HepG2 (cell line): Measurements from ENCODE around the gene KLF12. TPM values are rescaled to one million over a fixed set of nuclear protein-coding genes. Genes with fewer than 3 reads are reported as not detected.

Source experiments
- ATAC-seq: fragments of 200-7000 bp; cut with Tn5 transposase; 3 replicates; pipeline ENCODE4 v1.9.1; 2020; ENCODE audit warnings: mild to moderate bottlenecking, moderate library complexity
- BruUV-seq: library from RNA; stranded (reverse); fragments of 400-500 nt; replicated peaks from 2 replicates; lab custom pipeline; 2021; lab: Mats Ljungman, UMichigan
- CTCF ChIA-PET: fragments of 300-600 bp; formaldehyde crosslinking; extraction: SDS; loops from one replicate; lab custom pipeline; 2021; ENCODE audit warnings: low total read pairs, inconsistent platforms, low intra/inter-chr PET ratio; lab: Yijun Ruan, JAX
- POLR2A ChIA-PET: fragments of 350-600 bp; sonication (Branson Sonifier 250); formaldehyde crosslinking; loops from one replicate; lab custom pipeline; 2020; ENCODE audit warnings: antibody characterized with exemption, inconsistent platforms; lab: Yijun Ruan, JAX
- DNase-seq: peaks from one replicate; pipeline ENCODE4 v3.0.0-alpha.2; 2015; ENCODE audit warnings: low spot score
- FAIRE-seq: peaks from 3 replicates; lab custom pipeline; 2011; peaks lifted over from hg19 to GRCh38; lab: Jason Lieb, UNC
- H2AFZ ChIP-seq: one replicate; pipeline ENCODE4 v1.6.1; 2011; ENCODE audit warnings: low read length, inconsistent platforms
- H3K27ac ChIP-seq: fragments of 300-600 bp; 3 replicates; pipeline ENCODE4 v1.8.0; 2011; ENCODE audit warnings: mixed run types, mild to moderate bottlenecking, mixed read lengths, low read length, inconsistent platforms; ENCODE audit not compliant: insufficient read depth; ENCODE audit errors: extremely low read length
- H3K27me3 ChIP-seq, 2 experiments: fragments of 200-600 bp in 1 of 2; 2 replicates in 1 of 2; 3 replicates in 1 of 2; pipeline versions ENCODE4 v1.6.0 to v1.8.0; 2011; ENCODE audit warnings: low read length in 2 of 2, mild to moderate bottlenecking in 2 of 2, moderate library complexity in 2 of 2, inconsistent platforms in 1 of 2; ENCODE audit not compliant: insufficient read depth in 2 of 2, control insufficient read depth in 1 of 2
- H3K36me3 ChIP-seq, 2 experiments: fragments of 200-600 bp in 1 of 2; replicated peaks in 1 of 2; 2 replicates in 1 of 2; 3 replicates in 1 of 2; pipeline versions ENCODE4 v1.5.1 to v1.8.0; 2011; ENCODE audit warnings: low read length in 2 of 2, inconsistent platforms in 1 of 2; ENCODE audit not compliant: insufficient read depth in 2 of 2, control insufficient read depth in 1 of 2
- H3K4me1 ChIP-seq: 2 replicates; pipeline ENCODE4 v1.5.1; 2012; ENCODE audit warnings: low read length, inconsistent platforms; ENCODE audit not compliant: insufficient read depth
- H3K4me2 ChIP-seq: 2 replicates; pipeline ENCODE4 v1.6.0; 2011; ENCODE audit warnings: low read depth, low read length, inconsistent platforms
- H3K4me3 ChIP-seq, 3 experiments: fragments of 200-600 bp in 1 of 3; sonication (generic), shearing (Covaris generic) in 1 of 3; replicated peaks in 1 of 3; 2 replicates each; pipeline ENCODE4 v1.5.1; 2011 to 2016; ENCODE audit warnings: low read length in 3 of 3, inconsistent platforms in 2 of 3, low read depth in 2 of 3, mild to moderate bottlenecking in 2 of 3, control low read depth in 1 of 3, mixed read lengths in 1 of 3; ENCODE audit not compliant: insufficient read depth in 1 of 3
- H3K79me2 ChIP-seq: one replicate; pipeline ENCODE4 v1.6.1; 2011; ENCODE audit warnings: low read length, inconsistent platforms; ENCODE audit not compliant: insufficient read depth
- H3K9ac ChIP-seq: 2 replicates; pipeline ENCODE4 v1.6.0; 2011; ENCODE audit warnings: mild to moderate bottlenecking, low read depth, low read length, inconsistent platforms; ENCODE audit not compliant: insufficient read depth
- H3K9me3 ChIP-seq: 2 replicates; pipeline ENCODE4 v1.5.1; 2012; ENCODE audit warnings: mild to moderate bottlenecking, low read length
- H4K20me1 ChIP-seq: 2 replicates; pipeline ENCODE4 v1.6.0; 2011; ENCODE audit warnings: inconsistent platforms, mild to moderate bottlenecking, low read length, moderate library complexity; ENCODE audit not compliant: insufficient read depth
- ASH2L ChIP-seq: fragments of 300-600, 200-600 bp; sonication (generic); IDR thresholded peaks from 2 replicates; pipeline ENCODE4 v1.7.0; 2017; ENCODE audit warnings: low read depth, mild to moderate bottlenecking, moderate library complexity, mixed read lengths, low read length; ENCODE audit not compliant: insufficient read length
- FIP1L1 ChIP-seq: fragments of 200-400 bp; formaldehyde crosslinking; IDR thresholded peaks from 2 replicates; pipeline ENCODE4 v1.6.1; 2018; ENCODE audit warnings: low read depth, mild to moderate bottlenecking, low read length, moderate library complexity, borderline replicate concordance; ENCODE audit not compliant: insufficient read depth
- FOXO1 ChIP-seq: sonication (generic); formaldehyde crosslinking; IDR thresholded peaks from 2 replicates; pipeline ENCODE4 v1.4.0; 2020; ENCODE audit warnings: missing genetic modification reagents
- MEIS2 ChIP-seq: sonication (generic); formaldehyde crosslinking; IDR thresholded peaks from 2 replicates; pipeline ENCODE4 v1.9.0; 2021; ENCODE audit warnings: mild to moderate bottlenecking, missing genetic modification reagents
- YEATS4 ChIP-seq: sonication (generic); formaldehyde crosslinking; IDR thresholded peaks from 2 replicates; pipeline ENCODE4 v1.4.0; 2020; ENCODE audit warnings: missing genetic modification reagents, borderline replicate concordance
- ZBTB20 ChIP-seq: sonication (generic); formaldehyde crosslinking; IDR thresholded peaks from 2 replicates; pipeline ENCODE4 v1.8.1; 2023; ENCODE audit warnings: missing genetic modification reagents, low read depth, mild to moderate bottlenecking, borderline replicate concordance
- ZMYM3 ChIP-seq: sonication (generic); formaldehyde crosslinking; IDR thresholded peaks from 2 replicates; pipeline ENCODE4 v1.5.1; 2020; ENCODE audit warnings: mild to moderate bottlenecking, missing genetic modification reagents
- ZNF331 ChIP-seq: sonication (generic); formaldehyde crosslinking; IDR thresholded peaks from 2 replicates; pipeline ENCODE4 v1.4.0; 2020; ENCODE audit warnings: missing genetic modification reagents
- ZNF563 ChIP-seq: sonication (generic); formaldehyde crosslinking; IDR thresholded peaks from 2 replicates; pipeline ENCODE4 v1.8.0; 2022; ENCODE audit warnings: mild to moderate bottlenecking, moderate library complexity, missing genetic modification reagents
- ZNF737 ChIP-seq: sonication (generic); formaldehyde crosslinking; IDR thresholded peaks from 2 replicates; pipeline ENCODE4 v1.5.0; 2020; ENCODE audit warnings: missing genetic modification reagents, mild to moderate bottlenecking, borderline replicate concordance
- WGBS: methylation state at CpG from one replicate; pipeline ENCODE4 v1.1.6; 2017; ENCODE audit warnings: low lambda C conversion rate; 5-methylcytosine and 5-hydroxymethylcytosine counted together
- in situ Hi-C: cut with HindIII; loops from 2 replicates; pipeline ENCODE4 v1.10.0; 2017; ENCODE audit warnings: low pct_unique_long_range_greater_than_20kb; ENCODE audit not compliant: extremely low pct_ligation_motif_present
- intact Hi-C: fragments of 100-400 bp; cut with micrococcal nuclease; formaldehyde crosslinking; loops from one replicate; pipeline ENCODE4 v1.10.0; 2022; ENCODE audit not compliant: unreplicated experiment
- polyA plus RNA-seq, 8 experiments: library from polyadenylated mRNA; depleted of rRNA in 3 of 8; stranded (reverse) in 7 of 8; unstranded in 1 of 8; fragments of >200 nt; fragmentation: Illumina TruSeq in 4 of 8; extraction: Trizol in 4 of 8; gene quantifications; 2 replicates each; pipeline versions ENCODE4 v1.2.1 to v1.2.3, GENCODE V29; 2011 to 2016; ENCODE audit warnings: low read depth in 4 of 8, missing spikeins in 1 of 8, mixed read lengths in 1 of 8; ENCODE audit not compliant: insufficient read depth in 1 of 8
- total RNA-seq, 5 experiments: library from RNA; depleted of rRNA; stranded (reverse); fragments of >200 nt; fragmentation: Illumina TruSeq; extraction: Trizol; gene quantifications; 2 replicates each; pipeline ENCODE4 v1.2.3, GENCODE V29; 2016; ENCODE audit warnings: low read depth in 1 of 5
- TF ChIP-seq, protein P1 (sequence below): IDR thresholded peaks from 2 replicates; pipeline ENCODE4 v1.6.1; 2012; ENCODE audit warnings: inconsistent platforms
- TF ChIP-seq, protein P2 (sequence below): IDR thresholded peaks from 2 replicates; pipeline ENCODE4 v1.4.0; 2020; ENCODE audit warnings: mild to moderate bottlenecking, missing genetic modification reagents
- TF ChIP-seq, protein P3 (sequence below), 2 experiments: sonication (generic) in 1 of 2; formaldehyde crosslinking in 1 of 2; IDR thresholded peaks; 2 replicates each; pipeline versions ENCODE4 v1.4.0 to v1.6.1; 2016 to 2020; ENCODE audit warnings: borderline replicate concordance in 1 of 2, low read depth in 1 of 2, mild to moderate bottlenecking in 1 of 2, missing genetic modification reagents in 1 of 2

Gene KLF12
- total and polyA plus RNA-seq, 2 of the 13 experiments (the other 11 are each of a cell fraction or from before 2014, with no cell fraction given), result 0.66 to 1.5 TPM

DNA sequence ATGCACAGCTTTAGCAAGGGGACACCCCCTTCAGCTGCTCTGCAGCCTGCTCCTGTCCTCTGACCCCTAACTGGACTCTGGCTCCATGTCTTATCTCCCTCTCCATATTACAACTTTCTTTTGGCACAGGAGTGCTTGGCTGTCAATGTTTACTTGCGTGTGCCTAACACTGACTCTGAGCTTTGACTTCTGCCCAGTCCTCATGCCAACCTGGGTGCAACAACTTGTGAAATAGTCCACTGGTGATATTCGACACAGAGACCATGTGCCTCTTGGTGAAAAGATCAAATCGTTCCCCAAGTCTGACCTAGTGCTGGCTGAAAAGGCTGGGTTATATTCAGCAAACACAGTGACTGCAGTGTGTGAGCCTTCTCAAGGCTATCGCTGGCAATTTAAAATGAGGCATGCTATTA is 34.1 kb upstream of the KLF12 start:
- POLR2A ChIA-PET, result no interaction called here
- peak overlapping the region; percentile 12 for H3K27ac ChIP-seq
- TF ChIP-seq FIP1L1, result no peak
- TF ChIP-seq ZNF331 (CRISPR knock-in tag), result no peak
- no peak for TF ChIP-seq ASH2L
- peak; percentile 65; the same call in 1 of the 2 replicates for TF ChIP-seq FOXO1 (CRISPR knock-in tag)
- peak; percentile 86; the same call in 1 of the 2 replicates for TF ChIP-seq ZNF737 (CRISPR knock-in tag)
- TF ChIP-seq, protein P1, sequence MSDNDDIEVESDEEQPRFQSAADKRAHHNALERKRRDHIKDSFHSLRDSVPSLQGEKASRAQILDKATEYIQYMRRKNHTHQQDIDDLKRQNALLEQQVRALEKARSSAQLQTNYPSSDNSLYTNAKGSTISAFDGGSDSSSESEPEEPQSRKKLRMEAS, result 0 out of 2 replicates have a peak, but pooled peaks have one; percentile 28
- TF ChIP-seq, protein P2, sequence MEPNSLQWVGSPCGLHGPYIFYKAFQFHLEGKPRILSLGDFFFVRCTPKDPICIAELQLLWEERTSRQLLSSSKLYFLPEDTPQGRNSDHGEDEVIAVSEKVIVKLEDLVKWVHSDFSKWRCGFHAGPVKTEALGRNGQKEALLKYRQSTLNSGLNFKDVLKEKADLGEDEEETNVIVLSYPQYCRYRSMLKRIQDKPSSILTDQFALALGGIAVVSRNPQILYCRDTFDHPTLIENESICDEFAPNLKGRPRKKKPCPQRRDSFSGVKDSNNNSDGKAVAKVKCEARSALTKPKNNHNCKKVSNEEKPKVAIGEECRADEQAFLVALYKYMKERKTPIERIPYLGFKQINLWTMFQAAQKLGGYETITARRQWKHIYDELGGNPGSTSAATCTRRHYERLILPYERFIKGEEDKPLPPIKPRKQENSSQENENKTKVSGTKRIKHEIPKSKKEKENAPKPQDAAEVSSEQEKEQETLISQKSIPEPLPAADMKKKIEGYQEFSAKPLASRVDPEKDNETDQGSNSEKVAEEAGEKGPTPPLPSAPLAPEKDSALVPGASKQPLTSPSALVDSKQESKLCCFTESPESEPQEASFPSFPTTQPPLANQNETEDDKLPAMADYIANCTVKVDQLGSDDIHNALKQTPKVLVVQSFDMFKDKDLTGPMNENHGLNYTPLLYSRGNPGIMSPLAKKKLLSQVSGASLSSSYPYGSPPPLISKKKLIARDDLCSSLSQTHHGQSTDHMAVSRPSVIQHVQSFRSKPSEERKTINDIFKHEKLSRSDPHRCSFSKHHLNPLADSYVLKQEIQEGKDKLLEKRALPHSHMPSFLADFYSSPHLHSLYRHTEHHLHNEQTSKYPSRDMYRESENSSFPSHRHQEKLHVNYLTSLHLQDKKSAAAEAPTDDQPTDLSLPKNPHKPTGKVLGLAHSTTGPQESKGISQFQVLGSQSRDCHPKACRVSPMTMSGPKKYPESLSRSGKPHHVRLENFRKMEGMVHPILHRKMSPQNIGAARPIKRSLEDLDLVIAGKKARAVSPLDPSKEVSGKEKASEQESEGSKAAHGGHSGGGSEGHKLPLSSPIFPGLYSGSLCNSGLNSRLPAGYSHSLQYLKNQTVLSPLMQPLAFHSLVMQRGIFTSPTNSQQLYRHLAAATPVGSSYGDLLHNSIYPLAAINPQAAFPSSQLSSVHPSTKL (CRISPR knock-in tag), result 0 out of 2 replicates have a peak, but pooled peaks have one; percentile 48
- TF ChIP-seq ZNF563, result no peak
- no peak for TF ChIP-seq ZBTB20 (CRISPR knock-in tag)
- TF ChIP-seq, protein P3, sequence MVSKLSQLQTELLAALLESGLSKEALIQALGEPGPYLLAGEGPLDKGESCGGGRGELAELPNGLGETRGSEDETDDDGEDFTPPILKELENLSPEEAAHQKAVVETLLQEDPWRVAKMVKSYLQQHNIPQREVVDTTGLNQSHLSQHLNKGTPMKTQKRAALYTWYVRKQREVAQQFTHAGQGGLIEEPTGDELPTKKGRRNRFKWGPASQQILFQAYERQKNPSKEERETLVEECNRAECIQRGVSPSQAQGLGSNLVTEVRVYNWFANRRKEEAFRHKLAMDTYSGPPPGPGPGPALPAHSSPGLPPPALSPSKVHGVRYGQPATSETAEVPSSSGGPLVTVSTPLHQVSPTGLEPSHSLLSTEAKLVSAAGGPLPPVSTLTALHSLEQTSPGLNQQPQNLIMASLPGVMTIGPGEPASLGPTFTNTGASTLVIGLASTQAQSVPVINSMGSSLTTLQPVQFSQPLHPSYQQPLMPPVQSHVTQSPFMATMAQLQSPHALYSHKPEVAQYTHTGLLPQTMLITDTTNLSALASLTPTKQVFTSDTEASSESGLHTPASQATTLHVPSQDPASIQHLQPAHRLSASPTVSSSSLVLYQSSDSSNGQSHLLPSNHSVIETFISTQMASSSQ (IDR thresholded peaks at IDR 0.05; ENCODE audit: low read depth), result 0 out of 2 replicates have a peak, but pooled peaks have one; percentile 18
- TF ChIP-seq, protein P3 (CRISPR knock-in tag; IDR thresholded peaks at IDR 0.05; ENCODE audit: borderline replicate concordance), result 0 out of 2 replicates have a peak, but pooled peaks have one; percentile 20
- TF ChIP-seq YEATS4 (CRISPR knock-in tag), result peak; percentile 38; the same call in 1 of the 2 replicates
- TF ChIP-seq ZMYM3 (CRISPR knock-in tag), result peak; percentile 79
- TF ChIP-seq MEIS2 (CRISPR knock-in tag), result no peak

More for the DNA sequence above, 34.1 kb upstream of the KLF12 start:
- Histone ChIP-seq H3K27me3 (peaks cover 0 to 2% of the 10 kb centered on the region in 2 experiments; a peak in 1 of 5 replicates), H3K9me3 (no peaks in the 10 kb centered on the region), H3K4me2 (peak overlapping the region; percentile 43), H3K4me3 (peak overlapping the region in 1 of 3 experiments; percentile 7; a peak in 2 of 6 replicates), H2AFZ (no peak overlapping the region), H3K9ac (no peak overlapping the region), H3K36me3 (no peaks in the 10 kb centered on the region), H3K4me1 (peaks cover 15% of the 10 kb centered on the region), H3K79me2 (no peaks in the 10 kb centered on the region), H4K20me1 (no peaks in the 10 kb centered on the region)
- DNase-seq, result peak; percentile 35
- in situ Hi-C loops, result no loop called here
- peak; percentile 95 for ATAC-seq
- CTCF ChIA-PET, result no interaction called here
- intact Hi-C loops, result loop anchor here (2.0 to 5.0 kb wide), 2 partner anchors 59 to 119 kb away; no protein-coding TSS in a partner anchor
- FAIRE-seq, result no peak
- BruUV-seq, result no TSS peak
- WGBS, result 0% methylated on average over 4 of the region's 4 CpGs
